AG09319 (cell line): ENCODE results near the gene MGAT4A.

Experiments
- DNase-seq: peaks from one replicate; pipeline ENCODE4 v3.0.0-alpha.2; 2010; ENCODE audit warnings: low read depth; ENCODE audit errors: extremely low read depth
- CTCF ChIP-seq: IDR thresholded peaks from 2 replicates; pipeline ENCODE4 v1.5.1; 2011; ENCODE audit warnings: low read depth, mild to moderate bottlenecking, inconsistent platforms, low read length, moderate library complexity

The MGAT4A gene

GRCh38 chr2:98731041-98731893 is at the start of gene MGAT4A:
MGAT4A (minus strand) TSS chr2:98731132; CDS start chr2:98726332, 4,800 bp downstream.
- no peak for TF ChIP-seq CTCF
- DNase-seq = no peak

GRCh38 chr2:98778741-98779483 is 48.0 kb upstream of the MGAT4A start:
- DNase-seq = no peak
- no peak for TF ChIP-seq CTCF

- DNase-seq = no peak
- TF ChIP-seq CTCF = no peak
These were observed 47.2 kb upstream of the MGAT4A start for GRCh38 chr2:98778151-98778550.

- no peak for DNase-seq
- no peak for TF ChIP-seq CTCF
These were observed 46.8 kb upstream of the MGAT4A start for GRCh38 chr2:98777710-98778109.

- no peak for DNase-seq
- TF ChIP-seq CTCF = no peak
These were observed 46.1 kb upstream of the MGAT4A start for GRCh38 chr2:98777076-98777475.

- DNase-seq = no peak
- no peak for TF ChIP-seq CTCF
These were observed 45.2 kb upstream of the MGAT4A start for GRCh38 chr2:98776136-98776535.
